ENCODE measurements around the gene ABCD2.

The ABCD2 gene

GRCh38 chr12:39619660-39620433, at the start of gene ABCD2:
TSS of gene ABCD2 (minus strand) at chr12:39619803. CDS start at chr12:39619615, 188 bp downstream.
- Histone ChIP-seq H2AFZ (ENCODE audit: low read length, unreplicated experiment) (peak within 1 kb of the TSS; percentile 80), H3K27ac (ENCODE audit: low read depth, low read length) (peak within 1 kb of the TSS; percentile 2), H3K79me2 (ENCODE audit: control insufficient read depth, insufficient read depth, low read length, unreplicated experiment) (no peaks in the 10 kb centered on the region), H3K36me3 (ENCODE audit: insufficient read depth, low read length) (no peaks in the 10 kb centered on the region), H3K27me3 (ENCODE audit: insufficient read depth, low read length) (no peaks in the 10 kb centered on the region), H3K4me1 (ENCODE audit: control insufficient read depth, insufficient read depth, low read length, unreplicated experiment) (peaks cover 9% of the 10 kb centered on the region), H3K4me3 (ENCODE audit: low read depth, low read length) (peak within 1 kb of the TSS; percentile 76)

DNA sequence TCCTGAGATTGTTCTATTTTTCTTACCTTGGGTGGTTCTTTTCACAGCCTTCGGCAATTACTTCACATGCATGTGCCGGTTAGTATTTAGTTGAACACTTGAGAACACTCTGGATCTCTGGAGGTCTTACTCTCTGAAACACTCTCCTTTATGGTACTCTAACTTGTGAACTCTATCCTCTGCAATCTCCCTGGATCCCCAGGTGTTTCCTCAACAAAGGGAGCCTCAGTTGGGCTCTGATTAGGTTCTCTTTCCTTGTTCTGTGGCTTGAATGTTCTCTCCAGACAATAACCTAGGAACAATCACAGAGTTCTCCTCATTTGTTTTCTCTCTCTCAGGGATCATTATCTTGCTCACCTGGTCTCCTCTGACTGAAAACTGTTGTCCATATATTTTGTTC, 40.5 kb upstream of the ABCD2 start:
- Histone ChIP-seq H3K27me3 (ENCODE audit: insufficient read depth, low read length) (no peaks in the 10 kb centered on the region), H3K4me3 (ENCODE audit: low read depth, low read length) (no peak overlapping the region), H3K36me3 (ENCODE audit: insufficient read depth, low read length) (no peaks in the 10 kb centered on the region), H2AFZ (ENCODE audit: low read length, unreplicated experiment) (no peak overlapping the region), H3K4me1 (ENCODE audit: control insufficient read depth, insufficient read depth, low read length, unreplicated experiment) (no peaks in the 10 kb centered on the region), H3K79me2 (ENCODE audit: control insufficient read depth, insufficient read depth, low read length, unreplicated experiment) (no peaks in the 10 kb centered on the region), H3K27ac (ENCODE audit: low read depth, low read length) (no peak overlapping the region)

- no peak overlapping the region for H3K27ac ChIP-seq (ENCODE audit: low read depth, low read length)
- H3K79me2 ChIP-seq (ENCODE audit: control insufficient read depth, insufficient read depth, low read length, unreplicated experiment): no peaks in the 10 kb centered on the region
- no peak overlapping the region for H3K4me3 ChIP-seq (ENCODE audit: low read depth, low read length)
- H3K4me1 ChIP-seq (ENCODE audit: control insufficient read depth, insufficient read depth, low read length, unreplicated experiment): no peaks in the 10 kb centered on the region
- H3K27me3 ChIP-seq (ENCODE audit: insufficient read depth, low read length): no peaks in the 10 kb centered on the region
- no peak overlapping the region for H2AFZ ChIP-seq (ENCODE audit: low read length, unreplicated experiment)
- no peaks in the 10 kb centered on the region for H3K36me3 ChIP-seq (ENCODE audit: insufficient read depth, low read length)
These were observed 27.8 kb upstream of the ABCD2 start for GRCh38 chr12:39647383-39647782.

DNA sequence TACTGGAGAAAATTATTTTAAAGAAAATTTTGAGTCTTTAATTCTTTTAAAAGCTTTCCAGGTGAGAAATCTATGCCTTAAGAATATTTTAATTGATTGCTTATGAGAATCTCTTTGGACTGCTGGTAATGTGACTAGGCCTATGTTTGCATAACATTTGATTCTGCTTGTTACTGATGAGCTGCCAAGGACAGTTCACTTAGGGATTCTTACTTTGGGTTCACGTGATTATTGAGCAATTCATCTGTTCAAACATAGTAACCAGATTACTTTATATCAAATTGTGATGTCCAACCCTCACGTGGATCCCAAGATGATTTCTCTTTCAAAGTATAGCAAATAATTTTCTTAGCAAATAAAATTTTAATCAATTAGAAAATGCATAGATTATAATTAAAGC, 27.4 kb upstream of the ABCD2 start:
- Histone ChIP-seq H3K36me3 (ENCODE audit: insufficient read depth, low read length) (no peaks in the 10 kb centered on the region), H3K4me1 (ENCODE audit: control insufficient read depth, insufficient read depth, low read length, unreplicated experiment) (no peaks in the 10 kb centered on the region), H2AFZ (ENCODE audit: low read length, unreplicated experiment) (no peak overlapping the region), H3K27ac (ENCODE audit: low read depth, low read length) (no peak overlapping the region), H3K4me3 (ENCODE audit: low read depth, low read length) (no peak overlapping the region), H3K79me2 (ENCODE audit: control insufficient read depth, insufficient read depth, low read length, unreplicated experiment) (no peaks in the 10 kb centered on the region), H3K27me3 (ENCODE audit: insufficient read depth, low read length) (no peaks in the 10 kb centered on the region)

DNA sequence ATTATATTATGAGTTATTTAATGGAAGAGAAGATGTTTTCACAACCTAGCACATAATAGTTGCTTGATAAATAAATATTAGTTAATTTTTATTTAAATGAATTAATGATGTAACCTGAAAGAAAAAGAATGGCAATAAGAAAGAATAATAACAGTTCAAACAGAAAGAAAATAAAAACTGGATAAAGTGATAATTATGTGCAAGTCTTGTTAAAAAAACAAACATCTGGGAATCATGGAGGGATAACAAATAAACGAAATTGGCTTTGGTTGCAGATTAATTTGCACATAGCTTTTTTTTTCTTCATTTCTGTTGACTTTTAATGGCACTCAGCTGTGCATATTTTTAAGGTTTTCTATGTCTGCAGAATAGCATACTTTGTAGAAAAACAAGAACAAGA, 23.4 kb upstream of the ABCD2 start:
- Histone ChIP-seq H3K79me2 (ENCODE audit: control insufficient read depth, insufficient read depth, low read length, unreplicated experiment) (no peaks in the 10 kb centered on the region), H3K27me3 (ENCODE audit: insufficient read depth, low read length) (no peaks in the 10 kb centered on the region; the same call in 1 of the 2 replicates), H3K4me3 (ENCODE audit: low read depth, low read length) (no peak overlapping the region), H3K36me3 (ENCODE audit: insufficient read depth, low read length) (no peaks in the 10 kb centered on the region), H3K4me1 (ENCODE audit: control insufficient read depth, insufficient read depth, low read length, unreplicated experiment) (no peaks in the 10 kb centered on the region), H2AFZ (ENCODE audit: low read length, unreplicated experiment) (no peak overlapping the region), H3K27ac (ENCODE audit: low read depth, low read length) (no peak overlapping the region)

- Histone ChIP-seq H3K27me3 (ENCODE audit: insufficient read depth, low read length) (no peaks in the 10 kb centered on the region; the same call in 1 of the 2 replicates), H3K27ac (ENCODE audit: low read depth, low read length) (no peak overlapping the region), H2AFZ (ENCODE audit: low read length, unreplicated experiment) (no peak overlapping the region), H3K36me3 (ENCODE audit: insufficient read depth, low read length) (no peaks in the 10 kb centered on the region), H3K79me2 (ENCODE audit: control insufficient read depth, insufficient read depth, low read length, unreplicated experiment) (no peaks in the 10 kb centered on the region), H3K4me3 (ENCODE audit: low read depth, low read length) (no peak overlapping the region), H3K4me1 (ENCODE audit: control insufficient read depth, insufficient read depth, low read length, unreplicated experiment) (no peaks in the 10 kb centered on the region)
These were observed 19.2 kb upstream of the ABCD2 start for GRCh38 chr12:39638840-39639239.

DNA sequence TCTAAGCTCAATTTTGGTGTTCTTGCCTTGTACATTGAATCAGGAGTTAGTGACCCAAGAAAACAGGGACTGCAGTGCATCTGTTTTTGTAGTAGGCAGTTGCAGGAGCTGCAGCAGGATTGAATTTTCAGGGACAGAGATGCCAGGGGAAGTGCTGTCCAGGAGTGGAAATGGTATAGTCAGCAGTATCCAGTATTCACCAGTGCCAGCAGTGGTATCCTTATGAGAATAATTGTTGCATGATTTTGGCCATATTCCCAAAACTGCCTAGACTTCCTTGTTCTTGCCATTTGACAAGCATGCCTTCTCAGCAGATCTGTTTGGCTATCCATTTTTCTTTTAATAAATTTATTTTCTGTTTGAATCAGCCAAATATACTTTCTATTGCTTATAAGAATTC, 18.6 kb upstream of the ABCD2 start:
- Histone ChIP-seq H3K79me2 (ENCODE audit: control insufficient read depth, insufficient read depth, low read length, unreplicated experiment) (no peaks in the 10 kb centered on the region), H3K36me3 (ENCODE audit: insufficient read depth, low read length) (no peaks in the 10 kb centered on the region), H3K4me3 (ENCODE audit: low read depth, low read length) (no peak overlapping the region), H2AFZ (ENCODE audit: low read length, unreplicated experiment) (no peak overlapping the region), H3K27me3 (ENCODE audit: insufficient read depth, low read length) (no peaks in the 10 kb centered on the region; the same call in 1 of the 2 replicates), H3K4me1 (ENCODE audit: control insufficient read depth, insufficient read depth, low read length, unreplicated experiment) (no peaks in the 10 kb centered on the region), H3K27ac (ENCODE audit: low read depth, low read length) (no peak overlapping the region)

GRCh38 chr12:39632670-39633069, 13.1 kb upstream of the ABCD2 start:
- H3K79me2 ChIP-seq (ENCODE audit: control insufficient read depth, insufficient read depth, low read length, unreplicated experiment): no peaks in the 10 kb centered on the region
- no peaks in the 10 kb centered on the region for H3K4me1 ChIP-seq (ENCODE audit: control insufficient read depth, insufficient read depth, low read length, unreplicated experiment)
- H3K4me3 ChIP-seq (ENCODE audit: low read depth, low read length): no peak overlapping the region
- H3K27me3 ChIP-seq (ENCODE audit: insufficient read depth, low read length): no peaks in the 10 kb centered on the region
- no peak overlapping the region for H2AFZ ChIP-seq (ENCODE audit: low read length, unreplicated experiment)
- no peak overlapping the region for H3K27ac ChIP-seq (ENCODE audit: low read depth, low read length)
- no peaks in the 10 kb centered on the region for H3K36me3 ChIP-seq (ENCODE audit: insufficient read depth, low read length)

DNA sequence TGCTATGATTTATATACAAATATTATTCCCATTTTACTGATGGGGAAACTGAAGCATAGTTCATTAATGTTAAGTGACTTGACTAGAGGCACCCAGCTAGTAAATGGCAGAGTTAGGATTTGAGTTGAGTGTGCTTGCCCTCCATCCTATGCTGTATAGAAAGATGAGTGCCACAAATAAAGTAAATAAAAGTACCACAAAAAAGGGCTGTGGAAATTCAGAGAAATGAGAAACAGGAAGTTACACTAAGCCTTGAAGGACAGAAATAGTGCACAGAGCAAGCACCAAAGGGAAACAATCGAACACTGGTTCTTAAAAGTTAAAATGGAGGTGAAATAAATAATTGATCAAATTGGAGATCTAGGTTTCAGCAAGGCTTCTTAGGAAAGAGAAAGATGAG, 9.2 kb upstream of the ABCD2 start:
- no peak overlapping the region for H3K4me3 ChIP-seq (ENCODE audit: low read depth, low read length)
- H3K36me3 ChIP-seq (ENCODE audit: insufficient read depth, low read length): no peaks in the 10 kb centered on the region
- no peaks in the 10 kb centered on the region for H3K27me3 ChIP-seq (ENCODE audit: insufficient read depth, low read length)
- no peak overlapping the region for H2AFZ ChIP-seq (ENCODE audit: low read length, unreplicated experiment)
- H3K79me2 ChIP-seq (ENCODE audit: control insufficient read depth, insufficient read depth, low read length, unreplicated experiment): no peaks in the 10 kb centered on the region
- no peak overlapping the region for H3K27ac ChIP-seq (ENCODE audit: low read depth, low read length)
- H3K4me1 ChIP-seq (ENCODE audit: control insufficient read depth, insufficient read depth, low read length, unreplicated experiment): no peaks in the 10 kb centered on the region

GRCh38 chr12:39627914-39628313, 8.3 kb upstream of the ABCD2 start:
- H3K4me1 ChIP-seq (ENCODE audit: control insufficient read depth, insufficient read depth, low read length, unreplicated experiment): no peaks in the 10 kb centered on the region
- no peak overlapping the region for H3K27ac ChIP-seq (ENCODE audit: low read depth, low read length)

DNA sequence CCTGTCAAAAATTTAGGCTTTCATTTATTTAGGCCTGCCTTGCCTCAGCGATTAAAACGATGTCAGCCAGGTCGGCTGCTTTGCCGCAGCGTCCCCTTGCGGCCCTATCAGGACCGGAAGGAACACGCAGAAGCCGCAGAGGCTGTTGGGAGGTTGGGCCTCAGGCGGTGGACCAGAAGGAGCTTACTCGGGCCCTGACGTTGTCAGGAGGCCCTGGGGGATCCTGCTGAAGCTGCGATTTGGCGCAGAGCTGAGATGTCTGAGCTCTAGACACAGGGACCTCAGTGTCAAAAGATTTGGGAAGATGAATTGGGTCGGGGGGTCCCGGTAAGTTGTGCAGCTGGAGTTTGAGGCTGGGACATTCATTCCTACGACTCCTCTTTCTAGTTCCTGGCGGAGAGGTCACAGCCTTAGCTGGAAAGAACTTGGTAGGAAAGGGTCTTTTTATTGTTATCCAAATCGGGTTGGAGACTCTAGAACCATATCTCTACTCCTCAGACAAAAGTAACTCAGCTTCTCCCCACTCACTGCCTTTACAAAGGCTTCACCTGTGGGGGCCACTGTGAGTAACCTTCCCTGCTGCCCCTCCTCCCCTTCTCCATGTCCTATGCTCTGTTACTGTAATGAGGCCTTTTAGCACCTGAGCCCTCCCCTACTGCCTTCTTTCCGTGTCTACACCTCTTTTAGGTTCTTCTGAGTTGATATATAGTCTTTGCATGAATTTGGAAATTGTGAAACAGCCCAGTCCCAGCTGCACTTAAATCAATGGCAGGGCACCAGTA, 6.6 kb upstream of the ABCD2 start:
- Histone ChIP-seq H3K4me1 (ENCODE audit: control insufficient read depth, insufficient read depth, low read length, unreplicated experiment) (peaks cover 3% of the 10 kb centered on the region), H3K79me2 (ENCODE audit: control insufficient read depth, insufficient read depth, low read length, unreplicated experiment) (no peaks in the 10 kb centered on the region), H3K36me3 (ENCODE audit: insufficient read depth, low read length) (no peaks in the 10 kb centered on the region), H3K27me3 (ENCODE audit: insufficient read depth, low read length) (no peaks in the 10 kb centered on the region), H2AFZ (ENCODE audit: low read length, unreplicated experiment) (no peak overlapping the region), H3K4me3 (ENCODE audit: low read depth, low read length) (no peak overlapping the region), H3K27ac (ENCODE audit: low read depth, low read length) (no peak overlapping the region)

More at GRCh38 chr12:39627914-39628313, 8.3 kb upstream of the ABCD2 start:
- H3K27me3 ChIP-seq (ENCODE audit: insufficient read depth, low read length): no peaks in the 10 kb centered on the region
- no peak overlapping the region for H2AFZ ChIP-seq (ENCODE audit: low read length, unreplicated experiment)
- no peak overlapping the region for H3K4me3 ChIP-seq (ENCODE audit: low read depth, low read length)
- no peaks in the 10 kb centered on the region for H3K36me3 ChIP-seq (ENCODE audit: insufficient read depth, low read length)
- no peaks in the 10 kb centered on the region for H3K79me2 ChIP-seq (ENCODE audit: control insufficient read depth, insufficient read depth, low read length, unreplicated experiment)
